CD4-positive, alpha-beta T cell treated with Interleukin-6 for 4 hours (primary cell): Measurements from ENCODE around the gene SCGB1C1.
"Not testable (repeated sequence)": the region's sequence is repeated elsewhere in the genome, so short reads cannot be mapped to it uniquely, and the experiment has no call there.

Source experiments
- DNase-seq: peaks from one replicate; pipeline ENCODE4 v3.0.0-alpha.2; 2020; ENCODE audit warnings: mixed read lengths

The SCGB1C1 gene

DNA sequence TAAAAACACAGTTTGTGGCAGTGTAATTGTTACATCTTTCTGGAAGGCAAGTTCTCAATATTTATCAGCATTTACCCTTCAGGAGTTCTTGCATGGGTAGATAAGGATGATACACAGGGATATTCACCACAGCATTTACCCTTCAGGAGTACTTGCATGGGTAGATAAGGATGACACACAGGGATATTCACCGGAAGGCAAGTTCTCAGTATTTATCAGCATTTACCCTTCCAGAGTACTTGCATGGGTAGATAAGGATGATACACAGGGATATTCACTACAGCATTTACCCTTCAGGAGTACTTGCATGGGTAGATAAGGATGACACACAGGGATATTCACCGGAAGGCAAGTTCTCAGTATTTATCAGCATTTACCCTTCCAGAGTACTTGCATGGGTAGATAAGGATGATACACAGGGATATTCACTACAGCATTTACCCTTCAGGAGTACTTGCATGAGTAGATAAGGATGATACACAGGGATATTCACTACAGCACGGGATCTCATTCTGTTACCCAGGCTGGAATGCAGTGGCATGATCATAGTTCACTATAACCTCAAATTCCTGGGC is 27.9 kb downstream of the SCGB1C1 start:
- DNase-seq: not testable (repeated sequence)

DNA sequence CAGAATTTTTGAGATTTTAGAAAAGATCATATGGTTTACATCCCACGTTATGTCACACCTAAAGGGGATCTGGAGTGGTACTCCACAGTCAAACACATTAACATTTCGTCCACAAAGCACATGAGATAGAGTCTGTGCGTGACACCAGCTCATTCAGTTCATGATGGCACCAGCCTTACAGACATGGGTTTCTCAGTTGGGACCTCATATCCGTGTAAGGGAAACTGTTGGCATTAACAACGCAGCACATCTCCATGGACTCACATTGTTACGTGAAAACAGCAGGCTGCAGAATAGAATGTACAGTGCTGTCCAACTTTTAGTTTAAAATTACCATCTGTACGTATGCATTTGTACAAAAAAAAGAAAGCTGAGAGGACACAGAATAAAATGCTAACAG is 28.7 kb downstream of the SCGB1C1 start:
- DNase-seq: no peak

- no peak for DNase-seq
These were observed 29.3 kb downstream of the SCGB1C1 start for GRCh38 chr11:221998-222789.

DNA sequence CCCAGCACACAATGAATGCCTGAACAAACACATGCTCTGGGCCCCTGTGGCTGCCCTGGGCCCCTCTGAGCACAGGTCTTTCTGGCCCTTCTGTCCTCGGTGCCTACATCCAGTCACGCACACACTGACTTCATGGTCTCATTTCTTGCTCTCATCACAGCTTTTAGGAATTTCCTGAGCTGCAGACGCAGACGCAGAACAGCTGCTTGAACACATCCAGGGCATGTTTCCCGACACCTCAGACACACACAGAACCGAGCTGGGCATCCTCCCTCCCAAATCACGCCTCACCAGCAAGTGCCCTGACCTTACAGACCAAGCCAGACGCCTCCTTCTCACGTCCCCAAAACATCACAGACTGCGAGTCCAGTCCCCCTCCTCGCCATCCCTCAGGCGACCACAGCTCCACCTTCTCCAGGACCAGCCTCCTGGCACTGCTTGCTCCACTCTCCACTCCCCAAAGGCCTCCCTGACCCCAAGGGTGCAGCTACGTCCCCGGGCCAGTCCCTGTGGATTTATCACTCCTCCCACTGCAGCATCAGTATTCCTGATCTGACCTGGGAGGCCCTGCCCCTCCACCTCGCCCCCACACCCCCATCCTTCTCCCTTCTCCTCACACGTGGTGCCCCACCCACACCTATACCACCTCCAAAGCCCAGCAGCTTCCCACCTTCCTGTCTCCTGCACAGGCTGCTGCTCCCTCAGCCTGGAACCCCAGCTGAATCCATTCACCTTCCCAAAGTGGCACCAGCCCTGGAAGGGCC is 30.3 kb downstream of the SCGB1C1 start:
- no peak for DNase-seq

DNA sequence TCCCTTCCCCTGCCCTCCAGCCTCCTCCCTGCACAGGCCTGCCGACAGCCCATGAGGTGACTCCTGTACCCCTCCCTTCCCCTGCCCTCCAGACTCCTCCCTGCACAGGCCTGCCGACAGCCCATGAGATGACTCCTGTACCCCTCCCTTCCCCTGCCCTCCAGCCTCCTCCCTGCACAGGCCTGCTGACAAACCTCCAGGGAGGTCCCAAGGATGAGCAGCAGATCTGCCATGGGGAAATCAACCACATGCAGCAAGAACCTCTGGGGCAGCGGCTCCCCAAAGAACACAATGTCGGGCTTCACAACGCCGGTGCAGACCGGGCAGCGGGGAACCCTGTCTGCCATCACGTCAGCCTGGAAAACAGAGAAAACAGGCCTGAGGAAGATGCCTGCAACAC is 31.0 kb downstream of the SCGB1C1 start:
- DNase-seq: no peak

DNA sequence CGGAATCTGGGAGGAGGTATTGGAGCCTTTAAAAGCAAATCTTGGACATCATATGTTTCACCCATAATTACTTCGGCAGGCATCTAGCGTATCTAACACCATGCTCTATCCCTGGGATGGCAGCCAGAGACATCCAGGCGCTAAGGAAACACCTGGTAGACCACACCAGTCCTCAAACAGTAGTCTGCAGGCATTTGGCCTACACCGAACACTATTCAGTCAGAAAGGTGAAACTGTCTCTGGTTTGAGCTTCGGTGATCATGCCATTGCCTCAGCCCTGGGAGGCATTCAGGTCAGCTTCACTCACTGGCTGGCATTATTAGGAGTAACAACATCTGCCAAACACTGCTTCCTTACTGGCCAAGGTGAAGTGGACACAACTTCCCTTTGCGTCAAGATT is 31.5 kb downstream of the SCGB1C1 start:
- no peak for DNase-seq

GRCh38 chr11:225734-226453 is 33.0 kb downstream of the SCGB1C1 start:
- DNase-seq: no peak

GRCh38 chr11:227824-228379 is 35.0 kb downstream of the SCGB1C1 start:
- no peak for DNase-seq

DNA sequence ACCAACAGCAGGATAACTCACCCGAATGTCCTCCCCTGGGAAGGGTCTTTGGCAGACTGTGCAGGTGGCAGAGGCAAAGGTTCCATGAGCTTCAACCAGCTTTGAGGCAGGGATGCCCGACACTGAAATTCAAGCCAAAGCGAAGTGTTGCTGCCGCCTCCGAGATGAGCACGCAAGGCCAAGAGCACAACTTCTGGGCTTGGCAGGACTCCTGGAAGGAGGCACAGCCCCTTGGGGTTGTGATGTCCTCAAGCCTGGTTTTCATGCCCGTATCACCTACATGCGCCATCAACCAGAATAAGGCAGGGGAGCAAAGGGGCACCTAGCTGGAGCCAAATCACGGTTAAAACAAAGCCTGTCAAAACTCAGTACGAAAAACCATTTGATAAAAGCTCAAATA is 37.6 kb downstream of the SCGB1C1 start:
- no peak for DNase-seq

DNA sequence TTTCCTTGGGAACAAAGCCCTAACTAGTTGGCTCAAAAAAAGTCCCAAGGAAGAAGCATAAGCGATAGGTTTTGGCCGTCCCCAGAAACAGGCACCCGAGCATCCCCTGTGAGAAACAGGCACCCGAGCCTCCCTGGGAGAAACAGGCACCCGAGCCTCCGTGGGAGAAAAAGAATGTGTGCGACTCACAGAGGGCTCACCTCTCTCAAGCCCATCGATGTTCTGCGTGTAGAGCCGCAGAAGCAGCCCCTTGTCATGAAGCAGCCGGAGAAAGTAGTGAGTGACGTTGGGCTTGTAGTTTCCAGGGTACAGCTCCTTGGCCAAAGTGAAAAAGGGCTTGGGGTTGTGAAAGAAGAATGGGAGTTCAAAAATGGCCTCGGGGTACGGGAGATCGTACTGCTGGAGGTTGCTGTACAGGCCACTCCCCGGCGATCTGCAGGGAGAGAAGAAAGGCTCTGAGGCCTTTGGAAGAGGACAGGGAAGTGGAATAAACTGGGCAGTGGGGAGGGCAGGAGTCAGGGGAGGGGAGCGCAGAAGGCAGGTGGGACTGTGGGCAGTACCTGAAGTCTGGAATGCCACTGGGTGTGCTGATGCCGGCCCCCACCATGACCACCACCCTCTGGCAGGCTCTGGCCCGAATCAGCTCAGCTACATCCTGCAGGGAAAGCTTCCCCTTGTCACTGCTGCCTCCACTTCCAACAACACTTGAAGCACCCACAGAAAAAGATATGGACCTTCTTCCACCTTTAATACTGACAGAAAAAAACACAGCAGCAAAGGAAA is 40.1 kb downstream of the SCGB1C1 start:
- no peak for DNase-seq

DNA sequence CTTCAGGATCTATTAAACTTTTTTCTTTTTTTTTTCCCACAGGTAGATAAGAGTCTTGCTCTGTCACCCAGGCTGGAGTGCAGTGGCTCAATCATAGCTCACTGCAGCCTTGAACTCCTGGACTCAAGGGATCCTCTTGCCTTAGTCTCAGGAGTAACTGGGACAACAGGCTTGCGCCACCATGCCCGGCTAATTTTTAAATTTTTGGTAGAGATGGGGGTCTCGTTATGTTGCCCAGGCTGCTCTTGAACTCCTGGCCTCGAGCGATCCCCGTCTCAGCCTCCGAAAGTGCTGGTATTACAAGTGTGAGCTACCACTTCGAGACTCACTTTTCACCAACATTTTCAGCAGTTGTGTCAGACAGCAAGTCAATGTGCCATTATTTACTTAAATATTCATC is 42.3 kb downstream of the SCGB1C1 start:
- no peak for DNase-seq

- peak; percentile 58 for DNase-seq
These were observed 42.7 kb downstream of the SCGB1C1 start for GRCh38 chr11:235609-235996.

DNA sequence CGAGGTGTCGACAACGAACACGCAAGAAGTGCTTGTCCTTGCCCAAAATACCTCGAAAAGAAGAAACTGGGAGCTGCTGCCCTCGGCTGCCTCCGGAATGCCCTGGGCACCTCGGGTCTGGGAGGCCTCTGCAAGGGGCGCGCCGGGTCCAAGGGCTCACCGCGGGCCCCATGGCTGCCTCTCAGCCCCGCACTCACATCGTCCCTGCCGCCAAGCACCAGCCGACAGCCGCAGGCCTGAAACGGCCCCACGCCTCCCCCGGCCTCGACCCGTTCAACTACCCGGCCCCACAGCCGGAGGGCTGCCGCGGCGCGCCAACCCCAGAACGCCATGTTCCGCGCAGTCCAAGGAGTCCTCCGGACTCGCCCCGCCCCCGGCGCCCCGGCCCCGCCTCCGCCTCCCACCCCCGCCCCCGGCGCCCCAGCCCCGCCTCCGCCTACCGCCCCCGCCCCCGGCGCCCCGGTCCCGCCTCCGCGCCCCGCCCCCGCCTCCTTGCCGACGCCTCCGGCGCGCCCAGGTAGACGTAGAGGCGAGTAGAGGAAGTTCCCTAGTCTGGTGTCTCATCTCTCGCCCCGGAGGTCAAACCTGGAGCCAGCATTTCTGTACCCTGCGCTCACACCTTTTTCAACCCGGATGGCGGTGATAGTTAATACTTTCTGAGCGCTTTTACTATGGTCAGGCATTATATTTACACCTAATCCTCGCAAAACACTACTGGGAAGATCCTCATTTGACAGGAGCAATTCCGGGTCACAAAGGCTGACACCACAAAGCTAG is 43.3 kb downstream of the SCGB1C1 start, which contains the start of gene SIRT3:
SIRT3 (minus strand) TSS at position 346 of the 777 bp plus-strand sequence; CDS start at position 332, 14 bp downstream.
- DNase-seq: peak; percentile 86

DNA sequence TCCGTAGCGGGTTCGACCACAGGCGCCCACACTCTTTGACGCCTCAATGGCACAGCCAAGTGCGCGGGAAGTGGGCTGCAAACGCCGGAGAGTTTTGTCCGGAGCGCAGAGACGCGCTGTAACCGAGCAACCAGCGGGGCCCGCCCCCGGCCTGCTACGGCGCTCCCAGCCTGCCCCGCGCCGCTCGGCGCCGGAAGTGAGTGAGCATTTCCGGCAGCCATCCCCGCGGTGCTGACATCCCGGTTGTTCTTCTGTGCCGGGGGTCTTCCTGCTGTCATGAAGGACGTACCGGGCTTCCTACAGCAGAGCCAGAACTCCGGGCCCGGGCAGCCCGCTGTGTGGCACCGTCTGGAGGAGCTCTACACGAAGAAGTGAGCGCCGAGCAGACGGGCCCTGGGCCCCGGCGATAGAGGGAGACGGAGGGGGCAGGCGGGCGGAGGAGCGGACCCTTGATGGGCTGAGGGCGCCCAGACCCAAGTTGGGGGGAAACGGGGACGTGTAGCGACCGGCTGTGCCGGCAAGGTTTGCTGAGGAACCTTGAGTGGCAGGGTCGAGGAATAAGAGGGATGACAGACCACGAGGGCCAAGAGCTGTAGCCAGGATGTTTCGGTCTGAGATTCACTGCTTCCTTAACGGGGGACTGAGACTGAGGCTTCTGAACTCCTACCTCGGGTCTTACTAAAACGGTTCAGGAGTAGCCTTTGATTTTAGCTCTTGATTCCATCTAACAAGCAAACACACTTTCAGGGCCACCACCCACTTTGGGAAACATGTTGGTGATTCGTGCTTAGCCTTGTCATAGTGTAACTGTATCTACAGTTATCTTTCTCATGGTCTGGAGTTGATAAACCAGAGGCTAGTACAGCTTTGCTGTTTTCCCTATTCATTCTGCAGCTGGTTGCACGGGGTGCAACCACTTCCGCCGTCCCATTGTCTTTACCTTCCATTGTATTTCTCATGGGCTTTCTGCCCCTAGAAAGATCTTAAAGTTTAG is 44.2 kb downstream of the SCGB1C1 start, which contains the start of gene PSMD13:
PSMD13 (plus strand) TSS at position 203 of the 994 bp plus-strand sequence; CDS start at position 277, 74 bp downstream.
- DNase-seq: peak; percentile 88

DNA sequence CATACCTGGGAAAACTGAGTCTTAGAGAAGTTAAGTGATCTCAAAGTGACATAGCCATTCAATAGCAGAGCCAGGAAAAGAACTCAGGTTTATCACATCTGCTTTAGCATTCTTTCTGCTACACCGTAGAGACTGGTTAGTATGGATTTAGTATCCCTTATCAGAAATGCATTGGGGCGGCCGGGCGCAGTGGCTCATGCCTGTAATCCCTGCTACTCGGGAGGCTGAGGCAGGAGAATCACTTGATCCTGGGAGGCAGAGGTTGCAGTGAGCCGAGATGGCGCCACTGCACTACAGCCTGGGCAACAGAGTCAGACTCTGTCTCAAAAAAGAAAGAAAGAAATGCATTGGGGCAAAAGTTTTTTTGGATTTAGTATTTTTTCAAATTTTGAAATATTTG is 45.5 kb downstream of the SCGB1C1 start:
- not testable (repeated sequence) for DNase-seq

- DNase-seq: no peak
These were observed 47.4 kb downstream of the SCGB1C1 start for GRCh38 chr11:240315-240714.

- DNase-seq: no peak
These were observed 48.8 kb downstream of the SCGB1C1 start for GRCh38 chr11:241634-242033.
